OCI-LY3 (cell line): ENCODE data around the gene CRADD.

ENCODE experiments used
- H2AFZ ChIP-seq: fragments of 200-600, 300-600 bp; shearing (Covaris generic); 2 replicates; pipeline ENCODE4 v1.6.0; 2014; ENCODE audit warnings: antibody characterized with exemption, low read depth, low read length
- H3K27ac ChIP-seq: fragments of 200-600, 300-600 bp; sonication (generic); 2 replicates; pipeline ENCODE4 v1.5.1; 2014; ENCODE audit warnings: mild to moderate bottlenecking, low read length, moderate library complexity, mixed read lengths
- H3K27me3 ChIP-seq: fragments of 200-600, 300-600 bp; sonication (generic); 2 replicates; pipeline ENCODE4 v1.6.1; 2014; ENCODE audit warnings: low read depth, low read length, mixed read lengths
- H3K36me3 ChIP-seq: fragments of 200-600, 300-600 bp; sonication (generic); replicated peaks from 2 replicates; pipeline ENCODE3; 2014; ENCODE audit warnings: low read depth, low read length, mixed read lengths
- H3K4me1 ChIP-seq: fragments of 300-600, 200-600 bp; sonication (generic); 2 replicates; pipeline ENCODE4 v1.6.1; 2014; ENCODE audit warnings: low read length, mixed read lengths
- H3K4me2 ChIP-seq: fragments of 200-600, 300-600 bp; sonication (generic); 2 replicates; pipeline ENCODE4 v1.6.1; 2014; ENCODE audit warnings: low read length, mixed read lengths
- H3K4me3 ChIP-seq: fragments of 300-600, 200-600 bp; sonication (generic); 2 replicates; pipeline ENCODE4 v1.5.1; 2014; ENCODE audit warnings: antibody characterized with exemption, mild to moderate bottlenecking, low read length, moderate library complexity
- H3K79me2 ChIP-seq: fragments of 300-600, 200-600 bp; shearing (Covaris generic); 2 replicates; pipeline ENCODE4 v1.6.1; 2014; ENCODE audit warnings: mild to moderate bottlenecking, low read length, mixed read lengths
- H3K9ac ChIP-seq: fragments of 300-600, 200-600 bp; shearing (Covaris generic); 2 replicates; pipeline ENCODE4 v1.6.0; 2014; ENCODE audit warnings: mild to moderate bottlenecking, low read length, moderate library complexity
- H3K9me3 ChIP-seq: fragments of 200-600, 300-600 bp; shearing (Covaris generic); 2 replicates; pipeline ENCODE4 v1.6.1; 2014; ENCODE audit warnings: low read length, mixed read lengths; ENCODE audit not compliant: insufficient read depth
- H4K20me1 ChIP-seq: fragments of 200-600, 300-600 bp; sonication (generic); 2 replicates; pipeline ENCODE4 v1.6.1; 2016; ENCODE audit warnings: low read length, mixed read lengths; ENCODE audit not compliant: insufficient read depth
- CTCF ChIP-seq: fragments of 200-600, 300-600 bp; sonication (generic); IDR thresholded peaks from 2 replicates; pipeline ENCODE4 v1.5.1; 2014; ENCODE audit warnings: antibody characterized with exemption, low read length, low read depth
- EZH2phosphoT487 ChIP-seq: fragments of 200-600 bp; shearing (Covaris generic); IDR thresholded peaks from 2 replicates; pipeline ENCODE4 v1.6.1; 2018; ENCODE audit warnings: antibody characterized with exemption, mixed run types, low read depth

CRADD gene

GRCh38 chr12:93793007-93793406 is 115.8 kb downstream of the CRADD start:
- no peak overlapping the region for H3K27ac ChIP-seq
- no peak overlapping the region for H3K4me3 ChIP-seq
- no peak overlapping the region for H3K4me2 ChIP-seq
- H3K4me1 ChIP-seq, result peaks cover 7% of the 10 kb centered on the region
- TF ChIP-seq CTCF, result no peak
- TF ChIP-seq EZH2phosphoT487, result no peak
- H4K20me1 ChIP-seq, result no peaks in the 10 kb centered on the region
- no peak overlapping the region for H3K9ac ChIP-seq
- no peaks in the 10 kb centered on the region for H3K79me2 ChIP-seq
- H2AFZ ChIP-seq, result no peak overlapping the region
- no peaks in the 10 kb centered on the region for H3K36me3 ChIP-seq
- no peaks in the 10 kb centered on the region for H3K9me3 ChIP-seq
- H3K27me3 ChIP-seq, result no peaks in the 10 kb centered on the region

GRCh38 chr12:93793983-93794382 is 116.8 kb downstream of the CRADD start:
- H3K9ac ChIP-seq, result no peak overlapping the region
- H3K36me3 ChIP-seq, result no peaks in the 10 kb centered on the region
- no peak for TF ChIP-seq CTCF
- no peak for TF ChIP-seq EZH2phosphoT487
- H3K4me1 ChIP-seq, result peaks cover 16% of the 10 kb centered on the region
- no peaks in the 10 kb centered on the region for H3K9me3 ChIP-seq
- no peak overlapping the region for H3K4me3 ChIP-seq
- H2AFZ ChIP-seq, result no peak overlapping the region
- no peak overlapping the region for H3K4me2 ChIP-seq
- H4K20me1 ChIP-seq, result no peaks in the 10 kb centered on the region
- no peaks in the 10 kb centered on the region for H3K79me2 ChIP-seq
- no peak overlapping the region for H3K27ac ChIP-seq
- H3K27me3 ChIP-seq, result no peaks in the 10 kb centered on the region

- H3K27me3 ChIP-seq, result no peaks in the 10 kb centered on the region
- no peak overlapping the region for H2AFZ ChIP-seq
Measured at GRCh38 chr12:93794738-93795137, 117.6 kb downstream of the CRADD start.

GRCh38 chr12:93795352-93795751 is 118.2 kb downstream of the CRADD start:
- Histone ChIP-seq H2AFZ (no peak overlapping the region), H3K9me3 (no peaks in the 10 kb centered on the region), H3K4me3 (no peak overlapping the region), H3K27ac (no peak overlapping the region), H3K4me1 (peaks cover 16% of the 10 kb centered on the region), H3K27me3 (no peaks in the 10 kb centered on the region), H3K9ac (no peak overlapping the region), H3K36me3 (no peaks in the 10 kb centered on the region), H4K20me1 (no peaks in the 10 kb centered on the region), H3K79me2 (no peaks in the 10 kb centered on the region), H3K4me2 (no peak overlapping the region)
- TF ChIP-seq CTCF (no peak), EZH2phosphoT487 (no peak)

More at GRCh38 chr12:93794738-93795137, 117.6 kb downstream of the CRADD start:
- Histone ChIP-seq H4K20me1 (no peaks in the 10 kb centered on the region), H3K27ac (no peak overlapping the region), H3K4me1 (peaks cover 16% of the 10 kb centered on the region), H3K9me3 (no peaks in the 10 kb centered on the region), H3K4me3 (no peak overlapping the region), H3K36me3 (no peaks in the 10 kb centered on the region), H3K4me2 (no peak overlapping the region), H3K9ac (no peak overlapping the region), H3K79me2 (no peaks in the 10 kb centered on the region)
- TF ChIP-seq EZH2phosphoT487 (no peak), CTCF (no peak)
